GM18520 (cell line): ENCODE measurements around the gene NAA15.
"Not testable (repeated sequence)": the region's sequence is repeated elsewhere in the genome, so short reads cannot be mapped to it uniquely, and the experiment has no call there.

ENCODE experiments used
- ATAC-seq: cut with Tn5 transposase; IDR thresholded peaks from one replicate; pipeline ENCODE4 v1.9.1; 2021; ENCODE audit not compliant: unreplicated experiment

The NAA15 gene

DNA sequence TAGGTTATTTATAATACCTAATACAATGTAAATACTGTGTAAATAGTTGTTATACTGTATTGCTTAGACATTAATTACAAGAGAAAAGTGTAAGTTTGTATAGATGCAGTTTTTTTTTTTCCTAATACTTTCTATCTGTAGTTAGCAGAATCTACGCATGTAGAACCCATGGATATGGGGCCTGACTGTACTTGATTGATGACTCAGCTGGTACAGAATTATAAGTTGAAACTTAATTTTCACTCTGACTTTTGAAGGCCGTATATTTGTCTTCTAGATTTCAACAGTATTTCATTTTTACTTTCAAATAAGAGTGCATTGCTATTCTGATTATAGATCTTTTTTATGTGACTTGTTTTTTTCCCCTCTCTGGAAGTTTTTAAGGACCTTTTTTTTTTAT is 31.7 kb downstream of the NAA15 start:
- no peak for ATAC-seq

DNA sequence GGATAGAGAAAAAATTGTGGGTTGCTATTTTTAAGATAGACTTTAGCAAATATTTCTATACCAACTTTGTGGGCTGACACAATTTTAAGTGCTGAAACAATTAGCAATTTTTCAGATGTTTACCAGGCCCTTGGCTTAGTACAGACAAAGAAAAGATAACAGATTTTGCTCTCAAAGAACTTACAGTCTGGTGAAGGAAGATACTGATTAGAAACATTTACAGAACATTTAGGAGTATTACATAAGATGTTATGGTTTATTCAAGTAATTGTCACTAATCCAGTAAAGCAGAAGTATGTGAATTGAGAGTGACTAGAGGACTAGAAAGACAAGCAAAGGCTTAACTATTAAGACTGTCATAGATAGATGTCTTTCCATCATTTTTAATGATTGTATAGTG is 36.3 kb downstream of the NAA15 start:
- no peak for ATAC-seq

DNA sequence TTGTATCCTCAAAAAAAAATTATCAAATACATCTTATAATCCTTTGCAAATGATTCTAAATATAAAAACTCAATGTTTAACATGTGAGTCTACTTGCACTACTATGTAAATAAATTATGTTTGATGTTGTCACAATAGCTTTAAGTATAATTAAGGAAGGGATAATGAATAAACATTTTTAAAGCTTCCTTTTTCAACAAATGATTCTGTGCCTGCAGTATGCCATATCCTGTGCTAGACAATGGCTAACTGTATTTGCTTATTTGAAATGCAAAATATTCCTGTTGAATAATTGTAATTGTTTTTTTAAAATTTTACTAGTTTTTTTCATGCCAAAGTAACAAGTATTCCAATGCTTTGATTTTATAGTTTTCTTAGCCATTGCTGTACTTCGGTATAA is 60.0 kb downstream of the NAA15 start:
- ATAC-seq: no peak

DNA sequence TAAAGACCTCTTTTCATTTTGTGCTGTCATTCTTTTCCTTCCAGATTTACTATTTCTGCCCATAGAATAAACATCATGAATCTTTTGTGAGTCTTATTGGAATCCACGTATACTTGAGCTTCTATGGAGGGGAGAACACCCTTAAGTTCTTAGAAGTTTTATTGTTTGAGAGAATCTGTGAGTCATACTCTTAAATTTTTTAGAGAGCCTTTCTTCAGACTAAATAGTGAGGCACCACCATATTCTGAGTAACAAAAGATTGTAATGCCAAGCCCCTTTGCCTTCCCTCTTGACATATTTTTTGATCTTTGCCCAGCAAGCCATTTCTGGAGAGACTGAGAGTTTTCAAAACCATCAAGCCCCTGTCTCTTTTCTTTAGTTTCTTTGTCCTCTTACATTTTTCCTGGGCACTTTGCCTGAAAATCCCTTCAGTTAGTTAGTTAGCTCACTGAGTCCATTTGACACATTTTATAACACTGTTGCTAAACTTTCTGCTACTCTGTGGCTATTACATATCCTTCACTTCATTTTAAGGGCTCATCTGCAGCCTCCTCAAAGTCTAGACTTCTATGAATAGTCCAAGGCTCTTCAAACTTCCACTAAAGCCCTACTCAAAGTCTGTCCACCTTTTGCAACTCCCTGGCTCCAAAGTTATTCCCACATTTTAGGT is 66.3 kb downstream of the NAA15 start:
- no peak for ATAC-seq

DNA sequence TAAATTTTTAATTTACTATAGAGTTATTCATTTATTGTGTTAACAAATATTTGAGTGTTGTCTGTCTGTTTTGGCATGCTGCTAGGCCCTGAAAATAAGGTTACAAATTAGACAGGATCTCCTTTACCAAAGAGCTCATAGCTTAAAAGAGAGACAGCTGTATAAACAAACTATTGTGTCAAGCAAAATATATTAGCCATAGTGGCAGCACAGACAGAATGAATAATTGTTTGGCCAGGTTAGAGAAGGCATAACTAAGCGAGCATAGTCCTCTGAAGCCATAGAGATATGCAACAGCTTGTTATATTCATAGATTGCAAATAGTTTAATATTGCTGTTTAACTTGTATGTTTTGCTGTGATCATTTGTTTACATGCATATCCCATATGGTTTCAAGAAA is 67.7 kb downstream of the NAA15 start:
- ATAC-seq: no peak

DNA sequence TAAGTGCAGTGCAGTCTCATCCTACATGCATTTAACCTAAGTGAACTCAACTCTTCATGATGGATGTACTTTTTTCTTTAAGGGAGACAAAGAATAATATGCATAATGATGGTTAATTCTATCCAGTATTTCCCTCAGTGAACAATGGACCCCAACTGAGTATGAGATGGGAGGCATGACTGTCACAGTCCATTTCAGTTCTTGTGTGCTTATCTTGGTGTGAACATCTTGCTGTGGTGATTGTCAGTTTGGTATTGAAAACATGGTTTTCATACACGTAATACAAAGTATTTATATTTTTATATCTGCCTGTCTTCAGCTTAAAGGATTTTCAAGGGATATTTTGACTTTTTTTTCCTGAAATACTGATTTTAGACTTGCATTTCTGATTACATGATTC is 72.9 kb downstream of the NAA15 start:
- ATAC-seq: no peak

DNA sequence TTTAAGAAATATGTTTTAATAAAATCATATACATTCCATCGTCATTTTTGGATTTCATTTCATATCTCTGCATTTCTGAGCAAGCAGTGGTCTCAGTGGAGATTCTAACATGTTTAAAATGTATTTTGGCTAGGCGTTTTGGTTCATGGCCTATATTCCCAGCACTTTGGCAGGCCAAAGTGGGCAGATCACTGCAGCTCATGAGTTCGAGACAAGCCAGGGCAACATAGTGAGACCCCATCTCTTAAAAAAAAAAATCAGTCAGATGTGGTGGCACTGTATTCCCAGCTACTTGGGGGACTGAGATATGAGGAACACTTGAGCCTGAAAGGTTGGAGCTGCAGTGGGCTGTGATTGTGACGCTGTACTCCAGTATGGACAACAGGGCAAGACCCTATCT is 85.1 kb downstream of the NAA15 start:
- no peak for ATAC-seq

DNA sequence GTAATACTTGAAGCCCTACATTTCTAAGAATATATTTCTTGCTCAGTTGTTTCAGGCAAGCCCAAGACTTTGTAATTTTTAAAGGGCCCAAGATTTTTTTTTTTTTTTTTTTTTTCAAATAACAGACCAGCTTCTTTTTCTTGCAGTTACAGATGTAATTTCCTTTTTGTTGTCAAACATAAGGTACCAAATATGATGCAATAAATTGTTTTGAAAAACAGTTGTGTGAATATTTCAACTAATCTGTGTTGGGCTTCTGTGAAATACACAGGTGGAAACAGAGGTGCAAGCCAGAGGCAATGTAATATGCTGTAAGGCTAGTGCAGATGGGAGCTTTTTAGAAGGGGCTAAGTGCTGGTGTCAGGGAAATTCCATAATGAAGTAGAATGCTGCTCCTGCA is 87.8 kb downstream of the NAA15 start:
- no peak for ATAC-seq

DNA sequence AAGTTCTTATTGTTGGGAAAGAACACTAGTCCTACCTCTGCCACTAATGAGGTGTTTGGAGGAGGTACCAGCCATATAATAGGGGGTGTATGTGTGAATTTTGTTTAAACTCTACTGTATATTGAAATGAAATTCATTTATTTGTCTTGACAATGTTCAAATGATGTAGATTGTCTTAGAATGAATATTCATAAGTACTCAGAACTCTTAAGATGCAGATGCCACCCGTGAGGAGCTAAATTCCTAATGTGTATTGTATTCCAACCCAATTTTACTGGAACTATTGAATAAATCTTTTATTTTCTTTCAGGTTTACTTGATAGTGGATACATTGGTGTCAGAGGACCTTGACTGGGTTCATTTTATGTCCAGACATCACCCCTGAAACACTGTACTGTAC is 88.7 kb downstream of the NAA15 start:
- no peak for ATAC-seq

DNA sequence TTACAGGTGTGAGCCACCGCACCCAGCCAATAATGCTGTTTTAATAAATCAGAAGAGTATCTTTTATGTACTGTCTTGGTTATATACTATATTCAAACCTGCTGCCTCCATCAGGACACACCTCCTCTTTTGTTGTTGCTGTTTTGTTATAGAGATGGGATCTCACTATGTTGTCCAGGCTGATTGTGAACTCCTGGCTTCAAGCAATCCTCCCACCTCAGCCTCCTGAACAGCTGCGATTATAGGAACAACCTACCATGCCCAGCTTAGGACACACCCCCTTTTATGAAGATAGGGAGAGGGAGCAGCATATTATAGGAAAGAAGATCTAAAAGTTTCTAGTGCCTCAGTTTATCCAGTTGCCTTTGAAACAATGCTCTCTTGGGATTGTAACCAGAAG is 90.4 kb downstream of the NAA15 start:
- no peak for ATAC-seq

DNA sequence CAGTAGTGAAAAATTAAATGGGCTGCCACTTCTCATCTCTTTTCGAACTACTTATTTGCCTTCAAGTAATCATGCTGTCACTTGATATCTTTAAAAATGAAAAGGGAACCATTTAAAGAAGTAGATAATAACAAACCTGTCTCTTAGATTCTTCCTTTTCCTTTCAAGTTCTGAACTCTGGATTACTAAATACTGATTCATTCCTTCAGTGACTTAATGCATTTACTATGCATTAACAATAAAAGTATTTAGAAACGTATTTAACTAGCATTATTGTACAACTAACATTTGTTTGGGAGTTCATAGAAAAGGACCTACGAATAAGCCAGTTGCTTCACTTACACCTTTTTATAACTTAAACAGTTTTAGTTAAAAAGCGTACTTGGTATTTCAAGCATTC is 91.5 kb downstream of the NAA15 start:
- ATAC-seq: no peak

DNA sequence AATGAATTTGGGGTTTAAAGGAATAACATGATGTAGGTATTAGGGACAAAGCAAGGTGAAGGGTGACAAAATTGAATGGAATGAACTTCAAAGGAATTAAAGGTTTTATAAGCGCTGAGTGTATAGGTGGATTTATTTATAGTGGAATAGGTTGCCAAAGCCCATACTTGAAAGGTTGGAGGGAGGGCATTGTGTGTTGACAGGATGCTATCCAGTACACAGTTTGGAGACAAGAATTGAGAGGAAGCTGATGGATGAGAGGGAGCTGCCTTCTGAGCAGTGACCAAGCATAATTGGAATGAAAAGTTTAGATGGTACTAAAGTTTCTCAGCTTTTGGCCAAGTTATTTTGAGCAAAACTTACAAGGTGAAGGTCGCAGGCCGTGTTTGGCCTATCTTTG is 100.1 kb downstream of the NAA15 start:
- no peak for ATAC-seq

DNA sequence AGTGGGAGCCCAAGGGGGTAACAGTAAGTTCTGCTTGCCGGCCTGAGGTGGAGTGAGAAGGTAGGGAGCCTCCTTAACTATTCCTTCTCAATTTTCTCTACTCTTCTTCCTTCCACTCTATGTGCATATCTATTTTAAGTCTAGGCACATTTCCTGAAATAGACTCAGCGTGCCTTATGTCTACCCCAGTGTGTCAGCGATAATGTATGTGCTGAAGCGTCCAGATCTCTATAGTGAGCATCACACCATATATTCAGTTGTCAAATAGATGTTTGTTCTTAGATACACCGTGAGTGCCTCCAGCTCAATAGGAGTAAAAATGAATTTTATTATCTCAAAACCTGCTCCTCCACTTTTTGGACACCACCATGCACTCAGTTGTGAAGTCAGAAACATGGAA is 101.1 kb downstream of the NAA15 start:
- ATAC-seq: no peak

DNA sequence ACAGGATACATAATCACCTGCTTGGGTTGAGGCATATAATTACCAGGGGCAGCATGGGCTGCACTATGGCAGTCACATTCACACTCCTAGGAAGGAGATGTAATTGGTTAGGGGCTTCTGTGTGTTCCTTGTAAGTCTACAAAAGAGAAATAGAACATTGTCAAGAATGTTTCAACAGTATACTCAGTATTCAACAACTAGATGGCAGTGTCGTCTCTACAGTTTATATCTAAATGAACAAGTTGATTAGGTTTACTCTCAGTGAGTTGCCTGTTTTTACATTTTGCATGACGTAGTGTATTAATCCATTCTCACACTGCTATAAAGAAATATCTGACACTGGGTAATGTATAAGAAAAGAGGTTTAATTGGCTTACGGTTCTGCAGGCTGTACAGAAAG is 102.2 kb downstream of the NAA15 start:
- no peak for ATAC-seq

DNA sequence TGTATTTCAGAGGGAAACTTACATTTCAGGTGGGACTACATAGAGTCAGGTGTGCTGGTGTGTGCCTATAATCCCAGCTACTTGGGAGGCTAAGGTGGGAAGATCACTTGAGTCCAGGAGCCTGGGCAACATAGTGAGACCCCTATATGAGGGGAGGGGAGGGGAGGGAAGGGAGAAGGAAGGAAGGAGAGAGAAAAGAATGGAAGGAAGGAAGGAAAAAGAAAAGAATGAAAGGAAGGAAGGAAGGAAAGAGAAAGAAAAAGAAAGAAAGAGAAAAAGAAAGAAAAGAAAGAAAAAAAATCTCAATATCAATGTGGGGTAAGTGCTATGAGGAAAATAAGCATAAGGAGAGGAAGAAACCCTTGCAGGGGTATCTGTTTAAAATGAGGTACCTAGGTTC is 109.0 kb downstream of the NAA15 start:
- ATAC-seq: no peak

DNA sequence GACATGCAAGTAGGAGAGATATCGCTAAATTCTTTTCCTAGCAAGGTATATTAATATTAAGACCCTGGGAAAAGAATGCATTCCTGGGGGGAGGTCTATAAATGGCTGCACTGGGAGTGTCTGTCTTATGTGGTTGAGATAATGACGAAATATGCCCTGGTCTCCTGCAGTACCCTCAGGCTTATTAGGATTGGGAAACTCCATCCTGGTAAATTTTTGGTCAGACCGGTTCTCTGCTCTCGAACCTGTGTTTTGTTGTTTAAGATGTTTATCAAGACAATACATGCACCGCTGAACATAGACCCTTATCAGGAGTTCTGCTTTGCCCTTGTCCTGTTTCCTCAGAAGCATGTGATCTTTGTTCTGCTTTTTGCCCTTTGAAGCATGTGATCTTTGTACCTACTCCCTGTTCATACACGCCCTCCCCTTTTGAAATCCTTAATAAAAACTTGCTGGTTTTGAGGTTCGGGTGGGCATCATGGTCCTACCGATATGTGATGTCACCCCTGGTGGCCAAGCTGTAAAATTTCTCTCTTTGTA is 113.4 kb downstream of the NAA15 start:
- not testable (repeated sequence) for ATAC-seq

DNA sequence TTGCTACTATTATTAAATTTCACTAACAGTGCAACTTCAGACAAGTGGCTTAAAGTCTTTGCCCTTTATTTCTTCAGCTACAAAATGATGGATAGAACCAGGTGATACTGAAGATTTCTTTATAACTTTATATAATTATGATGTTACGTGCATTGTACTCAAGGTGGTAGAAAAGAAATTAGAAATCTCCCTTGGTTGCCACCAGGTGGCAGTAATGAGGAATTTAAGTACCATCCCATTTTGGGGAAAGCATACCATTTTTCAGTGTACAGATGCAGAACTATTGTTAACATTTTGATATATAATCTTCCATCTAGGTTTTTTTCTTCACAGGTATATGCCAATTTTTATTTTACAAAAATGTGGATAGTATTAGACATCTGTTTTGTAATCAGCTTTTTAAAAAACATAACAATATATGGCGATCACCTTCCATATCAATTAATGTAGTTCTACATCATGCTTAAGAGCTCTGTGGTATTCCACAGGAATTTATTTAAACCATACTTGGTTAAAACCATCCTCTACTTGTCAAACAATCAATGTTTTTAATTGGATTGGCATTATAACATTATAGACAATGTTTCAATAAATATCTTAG is 114.9 kb downstream of the NAA15 start:
- ATAC-seq: no peak

DNA sequence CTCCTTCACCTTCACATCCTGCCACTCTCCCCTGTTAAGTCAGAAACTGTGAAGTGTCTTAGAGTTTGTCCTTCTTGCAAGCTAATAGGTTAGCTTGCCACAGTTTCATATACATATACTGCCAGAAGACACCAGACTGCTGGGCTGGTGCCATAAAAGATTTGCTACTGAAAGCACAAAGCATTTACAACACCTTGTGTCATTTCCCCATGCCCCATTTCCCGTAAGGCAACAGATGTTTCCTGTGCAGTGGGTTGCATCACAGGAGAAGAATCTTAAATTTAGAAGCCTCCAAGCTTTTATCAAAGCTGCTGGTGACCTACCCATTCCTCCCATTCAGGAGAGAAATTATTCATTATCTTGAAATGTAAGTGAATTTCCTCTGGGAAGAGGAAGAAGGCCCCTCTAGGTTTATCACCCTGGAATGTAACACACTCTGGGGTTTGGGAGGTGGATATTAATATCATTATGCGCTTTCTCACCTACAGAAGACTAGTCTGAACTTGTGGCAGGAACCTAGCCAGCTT is 118.1 kb downstream of the NAA15 start:
- no peak for ATAC-seq

DNA sequence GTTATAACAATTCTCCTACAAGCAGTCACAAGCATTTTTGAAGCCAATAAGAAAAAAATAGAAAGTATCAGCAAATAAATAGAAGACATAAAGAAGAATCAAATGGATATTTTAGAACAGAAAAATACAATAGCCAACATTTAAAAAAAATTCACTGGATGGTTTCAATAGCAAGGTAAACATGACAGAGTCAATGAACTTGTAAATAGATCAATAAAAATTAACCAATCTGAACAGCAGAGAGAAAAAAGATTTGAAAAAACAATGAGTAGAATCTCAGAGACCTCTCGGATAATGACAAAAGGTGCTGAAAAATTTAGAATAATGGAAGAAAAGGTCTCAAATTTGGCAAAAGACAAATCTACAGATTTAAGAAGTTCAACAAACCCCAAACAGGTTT is 119.3 kb downstream of the NAA15 start:
- no peak for ATAC-seq

DNA sequence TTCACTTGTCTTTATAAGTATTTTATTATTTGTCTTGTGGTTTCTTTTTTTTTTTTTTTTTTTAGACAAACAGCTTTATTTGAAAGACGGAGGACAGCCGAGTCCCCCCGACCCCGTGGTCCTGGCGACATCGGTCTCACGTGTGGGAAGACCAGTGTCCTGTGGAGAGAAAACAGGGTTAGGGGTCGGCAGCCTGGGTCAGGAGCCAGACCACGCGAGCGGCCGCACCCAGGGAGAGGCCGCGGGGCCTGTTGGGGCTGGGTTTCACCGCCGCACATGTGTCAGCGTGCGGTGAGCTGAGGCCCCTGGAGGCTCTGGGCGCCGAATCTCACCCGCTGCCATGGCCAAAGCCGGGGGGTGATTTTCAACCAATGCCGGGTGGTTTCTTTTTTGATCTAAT is 134.8 kb downstream of the NAA15 start:
- no peak for ATAC-seq

DNA sequence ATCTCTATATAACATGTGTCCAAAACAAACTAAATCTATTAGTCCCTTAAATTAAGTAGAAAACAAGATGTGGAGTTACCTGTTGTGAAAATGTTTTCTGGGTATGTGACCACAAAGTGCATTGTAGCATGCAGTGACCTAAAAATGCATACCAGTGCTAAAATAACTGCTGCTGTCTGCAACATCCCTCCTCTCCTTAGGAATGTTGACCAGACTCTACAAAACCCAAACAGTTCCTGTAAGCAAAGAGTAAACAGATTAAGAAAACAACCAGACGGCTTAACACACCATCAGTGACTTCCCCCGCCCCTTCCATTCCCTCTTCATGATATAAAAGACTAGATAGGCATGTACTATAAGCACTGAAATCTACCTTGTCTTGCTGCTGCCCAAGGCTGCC is 136.8 kb downstream of the NAA15 start:
- no peak for ATAC-seq

DNA sequence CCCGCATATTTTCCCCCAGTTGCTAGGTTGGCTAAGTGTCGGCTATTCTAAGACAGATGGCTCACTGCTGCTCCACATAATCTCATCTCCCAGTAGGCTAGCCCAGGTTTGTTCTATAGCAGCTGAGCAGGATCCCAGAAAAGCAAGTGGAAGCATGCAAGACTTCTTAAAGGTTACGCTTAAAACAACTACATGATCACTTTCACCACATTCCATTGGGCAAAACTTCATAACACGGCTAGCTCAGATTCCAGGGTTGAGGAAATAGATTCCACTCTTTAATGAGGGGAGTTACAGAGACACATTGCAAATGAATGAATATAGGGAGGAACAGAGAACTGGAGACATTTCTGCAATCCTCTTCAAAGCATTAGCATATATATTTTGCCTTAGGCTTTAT is 139.7 kb downstream of the NAA15 start:
- no peak for ATAC-seq

DNA sequence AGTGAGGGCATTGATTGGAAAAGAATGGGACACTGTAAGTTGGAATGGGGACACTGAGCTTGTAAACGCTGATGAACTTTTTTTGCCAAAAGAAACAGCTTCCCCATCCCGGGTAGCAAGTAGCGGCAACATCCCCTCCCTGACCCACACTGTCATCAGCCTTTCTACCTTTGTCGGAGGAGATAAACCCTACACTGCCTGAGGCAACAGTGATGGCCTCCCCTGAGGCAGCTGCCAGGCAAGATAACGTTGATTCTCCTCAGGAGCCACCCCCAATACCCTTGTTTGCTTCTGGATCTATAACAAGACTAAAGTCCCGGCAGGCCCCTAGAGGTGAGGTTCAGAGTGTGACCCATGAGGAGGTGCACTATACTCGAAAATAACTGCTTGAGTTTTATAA is 142.4 kb downstream of the NAA15 start:
- ATAC-seq: no peak
